HCT116 (cell line): ENCODE results near the gene PLPPR2. TPM values are rescaled to one million over a fixed set of nuclear protein-coding genes. Genes with fewer than 3 reads are reported as not detected.

Source experiments
- ATAC-seq: fragments of 200-7000 bp; cut with Tn5 transposase; 2 replicates; pipeline ENCODE4 v1.9.1; 2020; ENCODE audit warnings: mild to moderate bottlenecking, moderate library complexity
- BruUV-seq: library from RNA; stranded (reverse); fragments of 400-500 nt; replicated peaks from 2 replicates; lab custom pipeline; 2021; lab: Mats Ljungman, UMichigan
- CTCF ChIA-PET: fragments of 300-600 bp; sonication (Branson Sonifier 250); formaldehyde crosslinking; loops from one replicate; lab custom pipeline; 2021; ENCODE audit warnings: antibody characterized with exemption; lab: Charles Lee
- POLR2A ChIA-PET: fragments of 300-600, 350-600 bp; sonication (Branson Sonifier 250); formaldehyde crosslinking; loops from one replicate; lab custom pipeline; 2021; ENCODE audit warnings: antibody characterized with exemption; lab: Charles Lee
- RAD21 ChIA-PET, 2 experiments: fragments of 300-600 bp; sonication (Branson Sonifier 250); formaldehyde crosslinking; loops; one replicate each; lab custom pipeline; 2023; ENCODE audit warnings: low total read pairs in 2 of 2; ENCODE audit not compliant: uncharacterized antibody in 2 of 2, unreplicated experiment in 2 of 2, low non-redundant PET in 1 of 2; lab: Charles Lee
- DNase-seq: peaks from one replicate; pipeline ENCODE4 v3.0.0-alpha.2; 2010; ENCODE audit warnings: low read depth, low spot score
- H2AFZ ChIP-seq: fragments of 200-600 bp; shearing (Covaris generic), sonication (generic); 2 replicates; pipeline ENCODE4 v1.6.1; 2017; ENCODE audit warnings: low read depth, mixed run types, mixed read lengths, antibody characterized with exemption, low read length; ENCODE audit not compliant: poor library complexity, severe bottlenecking
- H3K27ac ChIP-seq: 2 replicates; pipeline ENCODE4 v1.5.1; 2012; ENCODE audit warnings: low read depth, low read length
- H3K27me3 ChIP-seq: fragments of 200-600 bp; sonication (generic); 2 replicates; pipeline ENCODE4 v1.6.1; 2016; ENCODE audit warnings: mixed run types, low read length, mixed read lengths; ENCODE audit not compliant: insufficient read depth
- H3K36me3 ChIP-seq, 2 experiments: fragments of 200-500 bp in 1 of 2; fragments of 200-600 bp in 1 of 2; sonication (Bioruptor generic) in 1 of 2; sonication (generic) in 1 of 2; 2 replicates each; pipeline versions ENCODE4 v1.5.1 to v1.6.1; 2014 to 2016; ENCODE audit warnings: low read length in 2 of 2, inconsistent platforms in 1 of 2, mixed read lengths in 1 of 2, mixed run types in 1 of 2; ENCODE audit not compliant: insufficient read depth in 2 of 2, control insufficient read depth in 1 of 2
- H3K4me1 ChIP-seq, 2 experiments: fragments of 200-600 bp in 1 of 2; sonication (generic) in 1 of 2; 2 replicates each; pipeline versions ENCODE4 v1.5.1 to v1.6.1; 2012 to 2017; ENCODE audit warnings: low read length in 2 of 2, inconsistent platforms in 1 of 2, mild to moderate bottlenecking in 1 of 2, mixed read lengths in 1 of 2, mixed run types in 1 of 2, moderate library complexity in 1 of 2; ENCODE audit not compliant: insufficient read depth in 2 of 2, control insufficient read depth in 1 of 2
- H3K4me2 ChIP-seq: fragments of 200-600 bp; sonication (generic); 2 replicates; pipeline ENCODE4 v1.6.1; 2017; ENCODE audit warnings: mixed run types, low read length, mixed read lengths
- H3K4me3 ChIP-seq, 2 experiments: fragments of 200-600 bp in 1 of 2; sonication (generic) in 1 of 2; replicated peaks in 1 of 2; 2 replicates each; pipeline ENCODE4 v1.5.1; 2011 to 2016; ENCODE audit warnings: low read length in 2 of 2, control low read depth in 1 of 2, low read depth in 1 of 2, mild to moderate bottlenecking in 1 of 2, mixed read lengths in 1 of 2, mixed run types in 1 of 2
- H3K79me2 ChIP-seq: fragments of 200-600 bp; sonication (generic); 2 replicates; pipeline ENCODE4 v1.6.1; 2017; ENCODE audit warnings: mild to moderate bottlenecking, mixed run types, low read length, moderate library complexity, mixed read lengths; ENCODE audit not compliant: insufficient read depth
- H3K9ac ChIP-seq: fragments of 200-600 bp; sonication (generic); 2 replicates; pipeline ENCODE4 v1.6.1; 2016; ENCODE audit warnings: low read length, mixed read lengths
- H3K9me2 ChIP-seq: fragments of 200-600 bp; sonication (generic), shearing (Covaris generic); 2 replicates; pipeline ENCODE4 v1.6.1; 2017; ENCODE audit warnings: mixed run types, mild to moderate bottlenecking, moderate library complexity; ENCODE audit not compliant: insufficient read depth
- H3K9me3 ChIP-seq, 2 experiments: fragments of 200-500 bp in 1 of 2; fragments of 200-600 bp in 1 of 2; sonication (Bioruptor generic) in 1 of 2; sonication (generic) in 1 of 2; 2 replicates each; pipeline ENCODE4 v1.6.1; 2014 to 2017; ENCODE audit warnings: low read length in 2 of 2, mixed read lengths in 2 of 2, inconsistent platforms in 1 of 2, low read depth in 1 of 2, mild to moderate bottlenecking in 1 of 2, mixed run types in 1 of 2, moderate library complexity in 1 of 2; ENCODE audit not compliant: control insufficient read depth in 1 of 2, insufficient read depth in 1 of 2
- H4K20me1 ChIP-seq: fragments of 200-600 bp; sonication (generic), shearing (Covaris generic); 2 replicates; pipeline ENCODE4 v1.6.1; 2017; ENCODE audit warnings: mixed run types, mild to moderate bottlenecking, moderate library complexity; ENCODE audit not compliant: insufficient read depth
- CBX3 ChIP-seq: IDR thresholded peaks from 2 replicates; pipeline ENCODE4 v1.6.1; 2012; ENCODE audit warnings: low read depth
- CEBPB ChIP-seq: IDR thresholded peaks from 2 replicates; pipeline ENCODE4 v1.6.1; 2012; ENCODE audit warnings: low read depth
- EGR1 ChIP-seq: IDR thresholded peaks from 2 replicates; pipeline ENCODE4 v1.6.1; 2012; ENCODE audit warnings: low read depth
- ELF1 ChIP-seq: IDR thresholded peaks from 2 replicates; pipeline ENCODE4 v1.6.1; 2012; ENCODE audit warnings: low read depth, borderline replicate concordance
- FOSL1 ChIP-seq: IDR thresholded peaks from 2 replicates; pipeline ENCODE4 v1.6.1; 2012; ENCODE audit warnings: low read depth
- JUND ChIP-seq: IDR thresholded peaks from 2 replicates; pipeline ENCODE4 v1.6.1; 2012
- POLR2A ChIP-seq: IDR thresholded peaks from 2 replicates; pipeline ENCODE4 v1.7.0; 2011; ENCODE audit warnings: borderline replicate concordance; ENCODE audit not compliant: insufficient read depth, insufficient read length; ENCODE audit errors: extremely low read depth
- POLR2AphosphoS5 ChIP-seq: IDR thresholded peaks from 2 replicates; pipeline ENCODE4 v1.6.1; 2011; ENCODE audit warnings: mild to moderate bottlenecking, low read depth, low read length, moderate library complexity
- RAD21 ChIP-seq: IDR thresholded peaks from 2 replicates; pipeline ENCODE4 v1.6.1; 2012; ENCODE audit warnings: low read depth, mild to moderate bottlenecking
- SP1 ChIP-seq: IDR thresholded peaks from 2 replicates; pipeline ENCODE4 v1.6.1; 2012; ENCODE audit warnings: low read depth
- SRF ChIP-seq: IDR thresholded peaks from 2 replicates; pipeline ENCODE4 v1.6.1; 2012; ENCODE audit warnings: low read depth
- TCF7L2 ChIP-seq: IDR thresholded peaks from 2 replicates; pipeline ENCODE4 v1.7.0; 2011; ENCODE audit warnings: borderline replicate concordance, inconsistent platforms; ENCODE audit not compliant: insufficient read depth, insufficient read length; ENCODE audit errors: extremely low read depth
- YY1 ChIP-seq: IDR thresholded peaks from 2 replicates; pipeline ENCODE4 v1.6.1; 2011; ENCODE audit warnings: low read length, low read depth, moderate library complexity, mild to moderate bottlenecking; ENCODE audit not compliant: insufficient replicate concordance; ENCODE audit errors: extremely low read depth
- ZFX ChIP-seq: fragments of 450-650 bp; IDR thresholded peaks from 2 replicates; pipeline ENCODE4 v1.6.1; 2017
- ZNF274 ChIP-seq: fragments of 200-500 bp; sonication (Bioruptor generic); IDR thresholded peaks from 2 replicates; pipeline ENCODE4 v1.6.1; 2014; ENCODE audit warnings: mild to moderate bottlenecking, low read depth, low read length, inconsistent platforms
- intact Hi-C: fragments of 100-400 bp; cut with micrococcal nuclease; formaldehyde crosslinking; loops from 2 replicates; pipeline ENCODE4 v1.10.0; 2022
- total RNA-seq: library from RNA; stranded (reverse); gene quantifications from one replicate; pipeline ENCODE4 v1.2.1, GENCODE V29; 2021; ENCODE audit not compliant: unreplicated experiment
- TF ChIP-seq, protein P1 (sequence below): IDR thresholded peaks from 2 replicates; pipeline ENCODE4 v1.6.1; 2012
- TF ChIP-seq, protein P2 (sequence below): IDR thresholded peaks from 2 replicates; pipeline ENCODE4 v1.6.1; 2012

PLPPR2 gene
- total RNA-seq, 1 experiment from 2014 or later: 23.2 TPM

- CTCF ChIA-PET: no interaction called here
- no peak for ATAC-seq
- BruUV-seq: TSS peak; percentile 56
Measured at GRCh38 chr19:11364935-11365334, 9.7 kb downstream of the PLPPR2 start.

DNA sequence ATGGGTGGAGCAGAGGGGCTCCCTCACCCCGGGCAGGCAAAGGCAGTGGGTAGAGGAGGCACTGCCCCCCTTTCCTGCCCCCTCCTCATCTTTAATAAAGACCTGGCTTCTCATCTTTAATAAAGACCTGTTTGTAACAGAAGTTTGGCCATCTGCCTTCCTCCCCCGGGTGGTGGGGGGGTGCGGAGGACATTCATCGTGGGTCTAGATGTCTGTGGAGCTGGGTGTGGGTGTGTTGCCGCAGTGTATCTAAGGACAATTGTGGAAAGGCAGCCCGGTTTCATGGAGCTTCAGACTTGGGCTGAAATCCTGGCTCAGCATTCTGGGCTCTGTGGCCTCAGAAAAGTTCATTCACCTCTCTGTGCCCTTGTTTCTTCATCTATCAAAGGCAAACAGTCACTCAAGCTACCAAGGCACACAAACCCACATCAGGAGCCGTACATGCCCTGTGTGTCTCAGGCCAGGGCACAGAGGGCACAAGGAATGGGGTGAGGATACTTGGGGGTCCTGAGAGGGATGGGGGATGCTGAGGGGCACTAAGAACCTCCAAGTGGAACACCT lies 10.4 kb downstream of the PLPPR2 start:
- POLR2A ChIA-PET: interaction anchor here (1.2 kb wide), 1 partner anchor 9 kb away, joined by 4 read pairs; no protein-coding TSS in a partner anchor
- DNase-seq: no peak
- H3K27me3 ChIP-seq: no peaks in the 10 kb centered on the region
- TF ChIP-seq YY1 (no peak), ZNF274 (no peak)
- TF ChIP-seq, all 23 proteins: peak for 0
- Histone ChIP-seq H3K4me1 (peaks cover 5 to 9% of the 10 kb centered on the region in 2 experiments), H3K4me2 (no peak overlapping the region), H3K9me3 (no peaks in the 10 kb centered on the region), H3K79me2 (no peaks in the 10 kb centered on the region), H3K9ac (no peak overlapping the region), H3K9me2 (no peaks in the 10 kb centered on the region), H2AFZ (no peak overlapping the region), H3K4me3 (no peak overlapping the region), H4K20me1 (no peaks in the 10 kb centered on the region), H3K36me3 (no peaks in the 10 kb centered on the region; a peak in 1 of 4 replicates), H3K27ac (no peak overlapping the region)
- no peak for ATAC-seq
- CTCF ChIA-PET: no interaction called here
- no TSS peak for BruUV-seq
- RAD21 ChIA-PET: no interaction called here
- intact Hi-C loops: no loop called here

More at GRCh38 chr19:11364935-11365334, 9.7 kb downstream of the PLPPR2 start:
- Histone ChIP-seq H3K4me2 (no peak overlapping the region), H3K4me3 (no peak overlapping the region), H3K79me2 (no peaks in the 10 kb centered on the region), H3K9ac (no peak overlapping the region), H3K27me3 (no peaks in the 10 kb centered on the region), H3K27ac (no peak overlapping the region), H4K20me1 (no peaks in the 10 kb centered on the region), H3K9me2 (no peaks in the 10 kb centered on the region), H3K9me3 (no peaks in the 10 kb centered on the region), H3K4me1 (peaks cover 5 to 9% of the 10 kb centered on the region in 2 experiments), H3K36me3 (no peaks in the 10 kb centered on the region; a peak in 1 of 4 replicates), H2AFZ (no peak overlapping the region)
- intact Hi-C loops: no loop called here
- RAD21 ChIA-PET: no interaction called here
- POLR2A ChIA-PET: no interaction called here
- DNase-seq: no peak
- TF ChIP-seq JUND (no peak), ZFX (no peak), EGR1 (no peak), ELF1 (no peak), SP1 (no peak), RAD21 (no peak), POLR2AphosphoS5 (no peak), TCF7L2 (no peak), CBX3 (no peak), CEBPB (no peak), FOSL1 (no peak), ZNF274 (no peak), POLR2A (no peak), SRF (no peak)
- TF ChIP-seq, protein P1, sequence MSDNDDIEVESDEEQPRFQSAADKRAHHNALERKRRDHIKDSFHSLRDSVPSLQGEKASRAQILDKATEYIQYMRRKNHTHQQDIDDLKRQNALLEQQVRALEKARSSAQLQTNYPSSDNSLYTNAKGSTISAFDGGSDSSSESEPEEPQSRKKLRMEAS: no peak
- TF ChIP-seq, protein P2, sequence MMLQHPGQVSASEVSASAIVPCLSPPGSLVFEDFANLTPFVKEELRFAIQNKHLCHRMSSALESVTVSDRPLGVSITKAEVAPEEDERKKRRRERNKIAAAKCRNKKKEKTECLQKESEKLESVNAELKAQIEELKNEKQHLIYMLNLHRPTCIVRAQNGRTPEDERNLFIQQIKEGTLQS: no peak
